ENCODE results near the gene KLHL29. TPM values are rescaled to one million over a fixed set of nuclear protein-coding genes. Genes with fewer than 3 reads are reported as not detected.

Gene KLHL29
- total RNA-seq, 4 donors from 2014 or later = 10.1 to 27.3 (median 15.7) TPM

- TF ChIP-seq CTCF (IDR thresholded peaks at IDR 0.05) = no peak
- TF ChIP-seq POLR2A (IDR thresholded peaks at IDR 0.05) = no peak
- DNase-seq (ENCODE audit: low spot score in 2 of 2) = no peak
- intact Hi-C loops (cut with DNase I; ENCODE audit: low total_unique reads) = no loop called here
- H3K4me3 ChIP-seq (ENCODE audit: low read depth, poor library complexity, severe bottlenecking) = no peak overlapping the region
- WGBS, 2 donors = 89 to 93% methylated on average over 12 of the region's 12 CpGs
Observed at GRCh38 chr2:23528171-23528570, 143.2 kb downstream of the KLHL29 start.

DNA sequence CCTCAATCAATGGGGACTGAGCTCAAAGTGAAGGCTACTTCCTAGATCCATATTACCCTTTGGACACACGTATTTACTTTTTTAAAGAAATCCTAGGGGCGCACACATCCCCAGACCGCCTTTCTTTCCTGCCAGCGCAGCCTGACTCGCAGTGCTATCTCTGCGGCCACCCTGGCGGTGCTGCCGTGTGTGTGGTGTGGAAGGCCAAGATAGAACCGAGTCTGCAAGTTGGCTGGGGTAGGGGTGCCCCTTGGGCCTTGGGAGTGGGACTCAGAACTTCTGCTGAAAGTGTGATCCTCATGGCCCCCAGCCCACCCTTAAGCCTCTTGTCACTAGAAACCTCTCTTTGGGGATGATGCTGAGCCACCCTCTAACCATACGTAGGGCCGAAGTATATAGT, 143.7 kb downstream of the KLHL29 start:
- no peak overlapping the region for H3K4me3 ChIP-seq (ENCODE audit: low read depth, poor library complexity, severe bottlenecking)
- no peak for DNase-seq (ENCODE audit: low spot score in 2 of 2)
- TF ChIP-seq CTCF (IDR thresholded peaks at IDR 0.05) (no peak), POLR2A (IDR thresholded peaks at IDR 0.05) (no peak)
- 93 to 95% methylated on average over 11 of the region's 11 CpGs for WGBS, 2 donors
- intact Hi-C loops (cut with DNase I; ENCODE audit: low total_unique reads) = no loop called here

GRCh38 chr2:23529659-23530058, 144.7 kb downstream of the KLHL29 start:
- DNase-seq (ENCODE audit: low spot score in 2 of 2) = no peak
- WGBS, 2 donors = 94 to 100% methylated on average over 5 to 11 of the region's 11 CpGs
- intact Hi-C loops (cut with DNase I; ENCODE audit: low total_unique reads) = no loop called here
- TF ChIP-seq CTCF (IDR thresholded peaks at IDR 0.05) = no peak
- no peak for TF ChIP-seq POLR2A (IDR thresholded peaks at IDR 0.05)
- no peak overlapping the region for H3K4me3 ChIP-seq (ENCODE audit: low read depth, poor library complexity, severe bottlenecking)

GRCh38 chr2:23530206-23530908, 145.4 kb downstream of the KLHL29 start:
- no peak for TF ChIP-seq POLR2A (IDR thresholded peaks at IDR 0.05)
- no peak overlapping the region for H3K4me3 ChIP-seq (ENCODE audit: low read depth, poor library complexity, severe bottlenecking)
- no peak for DNase-seq (ENCODE audit: low spot score in 2 of 2)
- 72% methylated on average over 12 of the region's 12 CpGs for WGBS, 2 donors
- intact Hi-C loops (cut with DNase I; ENCODE audit: low total_unique reads) = no loop called here

GRCh38 chr2:23530909-23531276, 145.9 kb downstream of the KLHL29 start:
- DNase-seq (ENCODE audit: low spot score in 2 of 2) = no peak
- no peak overlapping the region for H3K4me3 ChIP-seq (ENCODE audit: low read depth, poor library complexity, severe bottlenecking)
- TF ChIP-seq POLR2A (IDR thresholded peaks at IDR 0.05) = no peak
- no peak for TF ChIP-seq CTCF (IDR thresholded peaks at IDR 0.05)
- intact Hi-C loops (cut with DNase I; ENCODE audit: low total_unique reads) = no loop called here
- 59 to 64% methylated on average over 5 of the region's 5 CpGs for WGBS, 2 donors

DNA sequence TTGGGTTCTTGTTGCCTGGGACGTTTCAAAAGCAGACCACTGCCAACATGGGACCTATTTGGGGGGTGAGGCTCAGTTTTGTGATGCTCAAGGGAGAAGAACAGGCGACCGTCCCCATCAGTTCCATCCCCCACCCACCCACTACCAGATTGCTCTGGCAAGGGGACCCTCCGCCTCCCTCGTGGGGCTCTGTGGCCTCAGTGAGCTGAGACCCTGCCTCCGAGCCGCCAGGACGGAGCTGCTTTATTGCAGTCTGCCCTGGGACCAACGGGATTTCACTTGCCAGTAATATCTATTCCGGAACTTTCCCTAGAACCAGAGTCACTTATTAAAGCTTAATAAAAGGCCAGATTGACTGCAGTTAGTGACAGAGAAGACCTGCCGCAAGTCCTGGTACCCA, 146.3 kb downstream of the KLHL29 start:
- intact Hi-C loops (cut with DNase I; ENCODE audit: low total_unique reads) = no loop called here
- H3K4me3 ChIP-seq (ENCODE audit: low read depth, poor library complexity, severe bottlenecking) = no peak overlapping the region
- TF ChIP-seq CTCF (IDR thresholded peaks at IDR 0.05) = no peak
- TF ChIP-seq POLR2A (IDR thresholded peaks at IDR 0.05) = no peak
- 88 to 89% methylated on average over 11 of the region's 11 CpGs for WGBS, 2 donors
- no peak for DNase-seq (ENCODE audit: low spot score in 2 of 2)
